Prostate gland (tissue), 2 donors: ENCODE results near the gene VAV3. TPM values are rescaled to one million over a fixed set of nuclear protein-coding genes. Genes with fewer than 3 reads are reported as not detected.
"Not testable (repeated sequence)": the region's sequence is repeated elsewhere in the genome, so short reads cannot be mapped to it uniquely, and the experiment has no call there.

Source experiments
- DNase-seq: peaks from one replicate; pipeline ENCODE4 v3.0.0-alpha.2; 2019; ENCODE audit warnings: low spot score
- H3K27ac ChIP-seq, 2 donors: fragments of 200-600 bp; sonication (generic); 2 replicates each; pipeline ENCODE4 v1.5.1; 2017 to 2019
- H3K27me3 ChIP-seq: fragments of 200-600 bp; sonication (generic); replicated peaks from 2 replicates; pipeline ENCODE4 v1.5.1; 2019; ENCODE audit not compliant: insufficient read depth
- H3K36me3 ChIP-seq, 2 donors: fragments of 200-600 bp; sonication (generic); 1 replicate in 1 of 2; 2 replicates in 1 of 2; pipeline versions ENCODE4 v1.5.1 to v1.8.1; 2017 to 2019
- H3K4me1 ChIP-seq: fragments of 200-600 bp; sonication (generic); replicated peaks from 2 replicates; pipeline ENCODE4 v1.5.1; 2019
- H3K4me3 ChIP-seq, 2 donors: fragments of 200-600 bp; sonication (generic); 2 replicates each; pipeline ENCODE4 v1.5.1; 2017 to 2019
- H3K9me3 ChIP-seq: fragments of 200-600 bp; sonication (generic); 2 replicates; pipeline ENCODE4 v1.5.1; 2017
- POLR2A ChIP-seq: fragments of 450-650 bp; IDR thresholded peaks from one replicate; pipeline ENCODE4 v1.6.1; 2016; ENCODE audit warnings: antibody characterized with exemption, mild to moderate bottlenecking
- POLR2AphosphoS5 ChIP-seq: sonication (generic); formaldehyde crosslinking; IDR thresholded peaks from one replicate; pipeline ENCODE4 v1.6.1; 2017; ENCODE audit warnings: antibody characterized with exemption
- WGBS: methylation state at CpG from one replicate; pipeline ENCODE4 v1.1.5; 2018; 5-methylcytosine and 5-hydroxymethylcytosine counted together
- intact Hi-C: fragments of 100-400 bp; cut with DNase I; formaldehyde crosslinking; loops from one replicate; pipeline ENCODE4 v1.14.2; 2022
- total RNA-seq, 2 donors: library from RNA; depleted of rRNA; stranded (reverse); fragments of >200 nt; gene quantifications; one replicate each; pipeline ENCODE4 v1.1.0, GENCODE V29; 2016
- TF ChIP-seq, protein P1 (sequence below), 4 experiments: fragments of 200-600 bp in 2 of 4; fragments of 450-650 bp in 2 of 4; sonication (generic) in 2 of 4; IDR thresholded peaks; 1 replicate in 3 of 4; 2 replicates in 1 of 4; pipeline ENCODE4 v1.5.1; 2016 to 2019; ENCODE audit warnings: antibody characterized with exemption in 4 of 4, mild to moderate bottlenecking in 2 of 4, moderate library complexity in 2 of 4

VAV3 gene
- total RNA-seq, 2 donors from 2014 or later: 14.5 TPM

DNA sequence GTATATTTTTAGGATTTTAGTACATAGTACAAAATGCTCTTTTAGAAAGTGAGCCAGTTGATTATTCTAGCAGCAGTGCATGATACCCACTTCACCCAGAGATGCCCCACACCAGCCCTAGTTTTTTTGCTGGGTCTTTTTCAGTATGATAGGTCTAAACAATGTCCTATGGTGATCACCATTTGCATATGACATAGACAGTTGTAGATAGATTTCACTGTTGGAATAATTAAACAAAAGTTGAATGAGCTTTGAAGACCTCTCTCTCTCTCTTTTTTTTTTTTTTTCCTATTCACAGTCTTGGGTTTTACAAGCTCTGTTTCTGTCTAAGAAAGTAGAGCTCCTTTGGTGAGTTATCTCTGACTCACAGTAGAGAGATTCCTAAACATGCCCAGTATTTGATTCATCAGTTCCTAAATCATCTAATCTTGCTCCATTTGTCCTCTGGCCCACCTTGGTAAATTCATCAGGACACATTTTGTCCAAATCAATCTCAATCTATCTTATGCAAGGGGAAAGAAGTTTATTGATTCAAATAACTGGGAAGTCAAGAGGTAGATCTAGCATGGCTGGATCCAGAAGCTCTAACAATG lies 44.7 kb upstream of the VAV3 start:
- Histone ChIP-seq H3K4me1 (no peaks in the 10 kb centered on the region), H3K9me3 (no peaks in the 10 kb centered on the region), H3K36me3 (no peaks in the 10 kb centered on the region), H3K27me3 (no peaks in the 10 kb centered on the region), H3K27ac (no peak overlapping the region), H3K4me3 (no peak overlapping the region)
- intact Hi-C loops: no loop called here
- DNase-seq: no peak
- TF ChIP-seq POLR2A (no peak), POLR2AphosphoS5 (no peak)
- TF ChIP-seq, protein P1, sequence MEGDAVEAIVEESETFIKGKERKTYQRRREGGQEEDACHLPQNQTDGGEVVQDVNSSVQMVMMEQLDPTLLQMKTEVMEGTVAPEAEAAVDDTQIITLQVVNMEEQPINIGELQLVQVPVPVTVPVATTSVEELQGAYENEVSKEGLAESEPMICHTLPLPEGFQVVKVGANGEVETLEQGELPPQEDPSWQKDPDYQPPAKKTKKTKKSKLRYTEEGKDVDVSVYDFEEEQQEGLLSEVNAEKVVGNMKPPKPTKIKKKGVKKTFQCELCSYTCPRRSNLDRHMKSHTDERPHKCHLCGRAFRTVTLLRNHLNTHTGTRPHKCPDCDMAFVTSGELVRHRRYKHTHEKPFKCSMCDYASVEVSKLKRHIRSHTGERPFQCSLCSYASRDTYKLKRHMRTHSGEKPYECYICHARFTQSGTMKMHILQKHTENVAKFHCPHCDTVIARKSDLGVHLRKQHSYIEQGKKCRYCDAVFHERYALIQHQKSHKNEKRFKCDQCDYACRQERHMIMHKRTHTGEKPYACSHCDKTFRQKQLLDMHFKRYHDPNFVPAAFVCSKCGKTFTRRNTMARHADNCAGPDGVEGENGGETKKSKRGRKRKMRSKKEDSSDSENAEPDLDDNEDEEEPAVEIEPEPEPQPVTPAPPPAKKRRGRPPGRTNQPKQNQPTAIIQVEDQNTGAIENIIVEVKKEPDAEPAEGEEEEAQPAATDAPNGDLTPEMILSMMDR (IDR thresholded peaks at IDR 0.05): no peak

DNA sequence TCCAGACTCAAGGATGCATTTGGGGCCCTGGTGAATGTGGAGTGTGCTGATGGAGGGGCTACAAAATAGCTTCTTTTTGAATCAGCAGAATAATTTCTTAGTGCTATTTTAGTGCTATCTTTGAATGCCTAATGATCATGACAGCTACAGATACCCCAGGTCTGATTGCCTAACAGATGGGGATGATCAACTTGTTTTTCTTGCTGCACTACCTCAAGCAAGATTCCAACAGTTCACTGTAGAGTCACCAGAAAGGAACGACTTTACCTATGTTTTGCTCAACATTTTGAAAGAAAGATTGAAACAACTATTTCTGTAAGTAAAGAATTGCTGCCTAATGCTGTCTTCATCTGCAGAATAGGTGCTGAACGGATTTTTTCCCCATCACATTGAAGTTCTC lies 42.6 kb upstream of the VAV3 start:
- WGBS: 53% methylated on average over 2 of the region's 2 CpGs

DNA sequence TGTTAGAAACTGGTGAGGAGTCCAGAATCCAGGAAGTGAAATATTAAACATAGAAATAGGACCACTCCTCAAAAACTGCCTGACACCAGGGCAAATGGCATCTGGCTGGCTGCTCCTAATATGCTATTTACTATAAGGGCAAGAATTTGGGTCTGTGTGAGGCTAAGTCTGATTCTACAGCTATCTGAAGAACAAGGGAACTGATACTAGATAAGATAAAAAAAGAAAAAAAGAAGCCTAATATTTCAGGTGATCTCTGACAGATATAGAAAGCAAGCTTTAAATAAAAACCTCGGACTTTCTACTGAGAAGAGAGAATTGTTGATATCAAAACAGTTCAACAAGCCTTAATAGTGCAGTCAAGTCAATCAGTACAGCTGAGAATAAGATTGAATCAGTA lies 42.1 kb upstream of the VAV3 start:
- DNase-seq: no peak
- Histone ChIP-seq H3K27ac (no peak overlapping the region), H3K36me3 (no peaks in the 10 kb centered on the region), H3K27me3 (no peaks in the 10 kb centered on the region), H3K4me3 (no peak overlapping the region), H3K4me1 (no peaks in the 10 kb centered on the region), H3K9me3 (no peaks in the 10 kb centered on the region)
- WGBS: 58% methylated on average over 1 of the region's 1 CpG
- TF ChIP-seq, protein P1 (IDR thresholded peaks at IDR 0.05): no peak
- no peak for TF ChIP-seq POLR2A
- TF ChIP-seq POLR2AphosphoS5: no peak
- intact Hi-C loops: no loop called here

More for the DNA sequence above, 42.6 kb upstream of the VAV3 start:
- no peak overlapping the region for H3K27ac ChIP-seq
- H3K36me3 ChIP-seq: no peaks in the 10 kb centered on the region
- no peaks in the 10 kb centered on the region for H3K4me1 ChIP-seq
- DNase-seq: no peak
- H3K4me3 ChIP-seq: no peak overlapping the region
- H3K27me3 ChIP-seq: no peaks in the 10 kb centered on the region
- TF ChIP-seq POLR2A: no peak
- no peaks in the 10 kb centered on the region for H3K9me3 ChIP-seq
- intact Hi-C loops: no loop called here

DNA sequence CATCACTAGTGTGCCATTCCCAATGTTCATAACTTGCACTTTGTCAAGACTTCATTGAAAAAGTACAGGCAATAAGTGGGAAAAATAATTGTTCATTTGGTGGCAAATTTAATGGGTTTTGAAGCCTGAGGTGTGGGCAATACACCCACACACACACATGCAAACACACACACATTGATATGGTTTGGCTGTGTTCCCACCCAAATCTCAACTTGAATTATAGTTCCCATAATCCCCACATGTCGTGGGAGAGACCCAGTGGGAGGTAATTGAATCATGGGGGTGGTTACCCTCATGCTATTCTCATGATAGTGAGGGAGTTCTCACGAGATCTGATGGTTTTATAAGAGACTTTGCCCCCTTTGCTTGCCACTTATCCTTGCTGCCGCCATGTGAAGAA lies 39.9 kb upstream of the VAV3 start:
- DNase-seq, intact Hi-C loops, H3K36me3 ChIP-seq, H3K27ac ChIP-seq, H3K4me1 ChIP-seq, H3K4me3 ChIP-seq, H3K9me3 ChIP-seq, H3K27me3 ChIP-seq: not testable (repeated sequence)
- WGBS: 91% methylated on average over 3 of the region's 3 CpGs

DNA sequence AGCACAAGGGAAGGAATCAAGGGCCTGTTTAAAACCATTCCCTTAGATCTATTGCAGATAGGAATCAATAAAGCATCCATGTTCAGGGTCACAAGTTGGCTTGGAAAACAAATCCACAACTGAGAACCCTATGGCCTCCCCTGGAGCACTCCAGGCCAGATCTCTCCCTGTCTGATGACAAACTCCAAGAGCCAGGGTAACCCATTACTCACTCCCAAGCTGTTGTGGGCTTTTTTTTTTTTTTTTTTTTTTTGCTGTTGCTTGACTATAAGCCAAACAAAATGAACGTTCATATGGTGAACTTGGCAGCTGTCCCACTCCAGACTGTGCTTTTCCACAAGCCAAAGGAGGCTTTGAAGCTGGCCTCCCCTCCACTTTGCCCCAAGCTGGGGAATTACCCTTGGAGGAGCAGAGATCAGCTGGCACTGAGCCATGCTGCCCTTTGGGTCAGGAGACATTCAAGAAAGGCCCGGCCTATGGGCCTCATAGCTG lies 35.7 kb upstream of the VAV3 start:
- 42% methylated on average over 2 of the region's 2 CpGs for WGBS
- intact Hi-C loops: no loop called here
- H3K27ac ChIP-seq: no peak overlapping the region
- TF ChIP-seq POLR2AphosphoS5: no peak
- TF ChIP-seq POLR2A: no peak
- TF ChIP-seq, protein P1 (IDR thresholded peaks at IDR 0.05): no peak
- H3K4me1 ChIP-seq: no peaks in the 10 kb centered on the region
- H3K4me3 ChIP-seq: no peak overlapping the region
- H3K9me3 ChIP-seq: no peaks in the 10 kb centered on the region
- H3K36me3 ChIP-seq: no peaks in the 10 kb centered on the region
- peak; percentile 6 for DNase-seq
- no peaks in the 10 kb centered on the region for H3K27me3 ChIP-seq

DNA sequence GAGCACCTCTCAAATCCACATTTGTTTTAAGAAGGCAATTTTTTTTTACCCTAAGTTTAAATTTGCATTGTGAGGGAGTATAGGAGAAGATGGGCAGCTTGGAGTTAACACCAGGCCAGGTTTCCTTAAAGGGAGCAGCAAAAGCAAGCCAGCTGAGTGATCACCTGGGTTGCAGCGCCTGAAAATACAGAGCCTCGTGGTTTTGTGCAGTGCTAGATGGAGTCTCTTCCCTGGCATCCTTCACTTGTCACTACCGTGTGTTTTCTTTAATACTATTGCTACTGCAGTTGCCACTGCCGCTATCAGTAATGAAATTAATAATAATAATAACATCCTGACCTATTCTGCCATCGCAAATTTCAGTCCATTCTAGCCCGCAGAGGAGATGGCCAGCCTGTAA lies 35.2 kb upstream of the VAV3 start:
- no peak for TF ChIP-seq POLR2AphosphoS5
- no peak for TF ChIP-seq POLR2A
- TF ChIP-seq, protein P1 (IDR thresholded peaks at IDR 0.05): no peak
- 77% methylated on average over 6 of the region's 6 CpGs for WGBS
- no peak overlapping the region for H3K27ac ChIP-seq

More for the DNA sequence above, 35.2 kb upstream of the VAV3 start:
- no peak for DNase-seq
- H3K36me3 ChIP-seq: no peaks in the 10 kb centered on the region
- no peaks in the 10 kb centered on the region for H3K4me1 ChIP-seq
- intact Hi-C loops: no loop called here
- H3K4me3 ChIP-seq: no peak overlapping the region
- no peaks in the 10 kb centered on the region for H3K9me3 ChIP-seq
- no peaks in the 10 kb centered on the region for H3K27me3 ChIP-seq
